Measurements from ENCODE around the gene XYLT1.

DNA sequence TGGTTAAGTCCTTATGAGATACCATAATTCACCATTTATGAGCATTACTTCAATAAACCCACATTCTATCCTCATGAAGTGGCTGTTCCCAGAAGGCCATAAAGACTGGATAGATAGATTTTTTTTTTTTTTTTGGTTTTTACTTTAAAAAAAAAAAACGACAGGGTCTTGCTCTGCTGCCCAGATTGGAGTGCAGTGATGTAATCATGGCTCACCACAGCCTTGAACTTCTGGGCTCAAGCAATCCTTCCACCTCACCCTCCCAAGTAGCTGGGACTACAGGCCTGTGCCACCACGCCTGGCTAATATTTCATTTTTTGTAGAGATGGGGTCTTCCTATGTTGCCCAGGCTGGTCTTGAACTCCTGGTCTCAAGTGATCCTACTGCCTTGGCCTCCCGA lies 102.3 kb downstream of the XYLT1 start:
- no peak for TF ChIP-seq HOXA7 (CRISPR knock-in tag; IDR thresholded peaks at IDR 0.05; ENCODE audit: borderline replicate concordance)
- TF ChIP-seq, protein P1, sequence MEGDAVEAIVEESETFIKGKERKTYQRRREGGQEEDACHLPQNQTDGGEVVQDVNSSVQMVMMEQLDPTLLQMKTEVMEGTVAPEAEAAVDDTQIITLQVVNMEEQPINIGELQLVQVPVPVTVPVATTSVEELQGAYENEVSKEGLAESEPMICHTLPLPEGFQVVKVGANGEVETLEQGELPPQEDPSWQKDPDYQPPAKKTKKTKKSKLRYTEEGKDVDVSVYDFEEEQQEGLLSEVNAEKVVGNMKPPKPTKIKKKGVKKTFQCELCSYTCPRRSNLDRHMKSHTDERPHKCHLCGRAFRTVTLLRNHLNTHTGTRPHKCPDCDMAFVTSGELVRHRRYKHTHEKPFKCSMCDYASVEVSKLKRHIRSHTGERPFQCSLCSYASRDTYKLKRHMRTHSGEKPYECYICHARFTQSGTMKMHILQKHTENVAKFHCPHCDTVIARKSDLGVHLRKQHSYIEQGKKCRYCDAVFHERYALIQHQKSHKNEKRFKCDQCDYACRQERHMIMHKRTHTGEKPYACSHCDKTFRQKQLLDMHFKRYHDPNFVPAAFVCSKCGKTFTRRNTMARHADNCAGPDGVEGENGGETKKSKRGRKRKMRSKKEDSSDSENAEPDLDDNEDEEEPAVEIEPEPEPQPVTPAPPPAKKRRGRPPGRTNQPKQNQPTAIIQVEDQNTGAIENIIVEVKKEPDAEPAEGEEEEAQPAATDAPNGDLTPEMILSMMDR (tag by site-specific recombination; IDR thresholded peaks at IDR 0.05) = no peak
- TF ChIP-seq ZNF175 (tag by site-specific recombination; IDR thresholded peaks at IDR 0.05) = no peak
- no peak for TF ChIP-seq ZNF24 (tag by site-specific recombination; IDR thresholded peaks at IDR 0.05)
- TF ChIP-seq, protein P2, sequence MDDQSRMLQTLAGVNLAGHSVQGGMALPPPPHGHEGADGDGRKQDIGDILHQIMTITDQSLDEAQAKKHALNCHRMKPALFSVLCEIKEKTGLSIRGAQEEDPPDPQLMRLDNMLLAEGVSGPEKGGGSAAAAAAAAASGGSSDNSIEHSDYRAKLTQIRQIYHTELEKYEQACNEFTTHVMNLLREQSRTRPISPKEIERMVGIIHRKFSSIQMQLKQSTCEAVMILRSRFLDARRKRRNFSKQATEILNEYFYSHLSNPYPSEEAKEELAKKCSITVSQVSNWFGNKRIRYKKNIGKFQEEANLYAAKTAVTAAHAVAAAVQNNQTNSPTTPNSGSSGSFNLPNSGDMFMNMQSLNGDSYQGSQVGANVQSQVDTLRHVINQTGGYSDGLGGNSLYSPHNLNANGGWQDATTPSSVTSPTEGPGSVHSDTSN (CRISPR knock-in tag; IDR thresholded peaks at IDR 0.05) = no peak
- no peak for TF ChIP-seq KLF8 (tag by site-specific recombination; IDR thresholded peaks at IDR 0.05)
- TF ChIP-seq, protein P3, sequence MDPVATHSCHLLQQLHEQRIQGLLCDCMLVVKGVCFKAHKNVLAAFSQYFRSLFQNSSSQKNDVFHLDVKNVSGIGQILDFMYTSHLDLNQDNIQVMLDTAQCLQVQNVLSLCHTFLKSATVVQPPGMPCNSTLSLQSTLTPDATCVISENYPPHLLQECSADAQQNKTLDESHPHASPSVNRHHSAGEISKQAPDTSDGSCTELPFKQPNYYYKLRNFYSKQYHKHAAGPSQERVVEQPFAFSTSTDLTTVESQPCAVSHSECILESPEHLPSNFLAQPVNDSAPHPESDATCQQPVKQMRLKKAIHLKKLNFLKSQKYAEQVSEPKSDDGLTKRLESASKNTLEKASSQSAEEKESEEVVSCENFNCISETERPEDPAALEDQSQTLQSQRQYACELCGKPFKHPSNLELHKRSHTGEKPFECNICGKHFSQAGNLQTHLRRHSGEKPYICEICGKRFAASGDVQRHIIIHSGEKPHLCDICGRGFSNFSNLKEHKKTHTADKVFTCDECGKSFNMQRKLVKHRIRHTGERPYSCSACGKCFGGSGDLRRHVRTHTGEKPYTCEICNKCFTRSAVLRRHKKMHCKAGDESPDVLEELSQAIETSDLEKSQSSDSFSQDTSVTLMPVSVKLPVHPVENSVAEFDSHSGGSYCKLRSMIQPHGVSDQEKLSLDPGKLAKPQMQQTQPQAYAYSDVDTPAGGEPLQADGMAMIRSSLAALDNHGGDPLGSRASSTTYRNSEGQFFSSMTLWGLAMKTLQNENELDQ (tag by site-specific recombination; IDR thresholded peaks at IDR 0.05; ENCODE audit: low read depth) = no peak
- TF ChIP-seq, protein P4, sequence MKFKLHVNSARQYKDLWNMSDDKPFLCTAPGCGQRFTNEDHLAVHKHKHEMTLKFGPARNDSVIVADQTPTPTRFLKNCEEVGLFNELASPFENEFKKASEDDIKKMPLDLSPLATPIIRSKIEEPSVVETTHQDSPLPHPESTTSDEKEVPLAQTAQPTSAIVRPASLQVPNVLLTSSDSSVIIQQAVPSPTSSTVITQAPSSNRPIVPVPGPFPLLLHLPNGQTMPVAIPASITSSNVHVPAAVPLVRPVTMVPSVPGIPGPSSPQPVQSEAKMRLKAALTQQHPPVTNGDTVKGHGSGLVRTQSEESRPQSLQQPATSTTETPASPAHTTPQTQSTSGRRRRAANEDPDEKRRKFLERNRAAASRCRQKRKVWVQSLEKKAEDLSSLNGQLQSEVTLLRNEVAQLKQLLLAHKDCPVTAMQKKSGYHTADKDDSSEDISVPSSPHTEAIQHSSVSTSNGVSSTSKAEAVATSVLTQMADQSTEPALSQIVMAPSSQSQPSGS (tag by site-specific recombination; IDR thresholded peaks at IDR 0.05; ENCODE audit: low read depth) = no peak
- no peak for TF ChIP-seq SP2 (tag by site-specific recombination; IDR thresholded peaks at IDR 0.05)
- no peak for TF ChIP-seq EGR2 (tag by site-specific recombination; IDR thresholded peaks at IDR 0.05; ENCODE audit: low read depth)
- no peak for TF ChIP-seq KLF16 (tag by site-specific recombination; IDR thresholded peaks at IDR 0.05)
- no peak for TF ChIP-seq ZNF600 (tag by site-specific recombination; IDR thresholded peaks at IDR 0.05)

Data from HEK293 (cell line).